Adrenal gland (tissue), 12 donors: ENCODE data around the gene FGF22. TPM values are rescaled to one million over a fixed set of nuclear protein-coding genes. Genes with fewer than 3 reads are reported as not detected.
"Not testable (repeated sequence)": the region's sequence is repeated elsewhere in the genome, so short reads cannot be mapped to it uniquely, and the experiment has no call there.

ENCODE experiments used
- DNase-seq, 7 donors: peaks; one replicate each; pipeline ENCODE4 v3.0.0-alpha.2; 2019 to 2020
- H3K27ac ChIP-seq, 5 donors: fragments of 200-600 bp; sonication (generic) in 4 of 5; 1 replicate in 3 of 5; 2 replicates in 2 of 5; pipeline versions ENCODE4 v1.5.1 to v1.8.0; 2016 to 2020; ENCODE audit warnings: mild to moderate bottlenecking in 1 of 5
- H3K27me3 ChIP-seq: fragments of 200-600 bp; 2 replicates; pipeline ENCODE4 v1.8.0; 2021
- H3K36me3 ChIP-seq, 2 donors: fragments of 200-600 bp; replicated peaks in 1 of 2; 1 replicate in 1 of 2; 2 replicates in 1 of 2; pipeline versions ENCODE4 v1.5.1 to v1.8.0; 2018 to 2022
- H3K4me1 ChIP-seq, 2 donors: fragments of 200-600 bp; replicated peaks in 1 of 2; 1 replicate in 1 of 2; 2 replicates in 1 of 2; pipeline versions ENCODE4 v1.5.1 to v1.8.0; 2018 to 2021
- H3K4me3 ChIP-seq, 4 donors: fragments of 200-600 bp; sonication (generic) in 3 of 4; one replicate each; pipeline ENCODE4 v1.5.1; 2016 to 2018
- H3K9me3 ChIP-seq, 3 donors: fragments of 200-600 bp; sonication (generic) in 1 of 3; replicated peaks in 1 of 3; 1 replicate in 2 of 3; 2 replicates in 1 of 3; pipeline versions ENCODE4 v1.5.1 to v1.8.0; 2016 to 2021
- POLR2A ChIP-seq, 2 donors: fragments of 450-650 bp; IDR thresholded peaks; one replicate each; pipeline ENCODE4 v1.6.1; 2017; ENCODE audit warnings: antibody characterized with exemption in 2 of 2, mild to moderate bottlenecking in 2 of 2, moderate library complexity in 1 of 2
- WGBS, 4 donors: extraction: QIAGEN DNeasy Blood & Tissue Kit in 2 of 4; methylation state at CpG; one replicate each; pipeline versions ENCODE4 v1.1.5 to v1.1.7; 2013 to 2017; 5-methylcytosine and 5-hydroxymethylcytosine counted together
- intact Hi-C, 2 donors: fragments of 100-400 bp; cut with DNase I; formaldehyde crosslinking; loops; one replicate each; pipeline versions ENCODE4 v1.14.1 to v1.15.0; 2022 to 2023
- polyA plus RNA-seq, 3 donors: library from polyadenylated mRNA; stranded (reverse); fragments of 200-250 nt in 2 of 3; fragments of 350-450 nt in 1 of 3; fragmentation: Illumina TruSeq in 1 of 3; extraction: RNeasy Lipid Tissue Mini Kit (QIAGEN cat#74804) in 1 of 3; gene quantifications; one replicate each; pipeline ENCODE4 v1.2.3, GENCODE V29; 2013 to 2014
- total RNA-seq, 9 donors: library from RNA; depleted of rRNA in 4 of 9; stranded (reverse); fragments of >200 nt in 4 of 9; fragments of 120-200 nt in 1 of 9; fragmentation: NEBNext Ultra II Directional in 1 of 9; extraction: Animal tissue kit (Norgen Biotek cat#: 25700) in 1 of 9; gene quantifications; one replicate each; pipeline versions ENCODE4 v1.1.0 to v1.2.4, GENCODE V29; 2013 to 2023
- TF ChIP-seq, protein P1 (sequence below), 6 experiments: fragments of 450-650 bp in 4 of 6; fragments of 200-600 bp in 2 of 6; sonication (generic) in 1 of 6; IDR thresholded peaks; 1 replicate in 5 of 6; 2 replicates in 1 of 6; pipeline versions ENCODE4 v1.5.1 to v1.8.0; 2016 to 2021; ENCODE audit warnings: antibody characterized with exemption in 6 of 6, mild to moderate bottlenecking in 2 of 6, moderate library complexity in 1 of 6
- donor health status: healthy with polysubstance abuse.
- donor health status: Bipolar disorder and iron deficiency.
- donor health status: DM: yes; HTN: yes; CAD: no.
- donor health status: DM: no; HTN: no; CAD: no.
- donor health status: DM: no; HTN: no; CAD: no.
- donor health status: DM: yes; HTN: yes; CAD: no.

Gene FGF22
- total and polyA plus RNA-seq, 12 donors = 0.14 to 1.2 (median 0.31) TPM; not detected in 6

DNA sequence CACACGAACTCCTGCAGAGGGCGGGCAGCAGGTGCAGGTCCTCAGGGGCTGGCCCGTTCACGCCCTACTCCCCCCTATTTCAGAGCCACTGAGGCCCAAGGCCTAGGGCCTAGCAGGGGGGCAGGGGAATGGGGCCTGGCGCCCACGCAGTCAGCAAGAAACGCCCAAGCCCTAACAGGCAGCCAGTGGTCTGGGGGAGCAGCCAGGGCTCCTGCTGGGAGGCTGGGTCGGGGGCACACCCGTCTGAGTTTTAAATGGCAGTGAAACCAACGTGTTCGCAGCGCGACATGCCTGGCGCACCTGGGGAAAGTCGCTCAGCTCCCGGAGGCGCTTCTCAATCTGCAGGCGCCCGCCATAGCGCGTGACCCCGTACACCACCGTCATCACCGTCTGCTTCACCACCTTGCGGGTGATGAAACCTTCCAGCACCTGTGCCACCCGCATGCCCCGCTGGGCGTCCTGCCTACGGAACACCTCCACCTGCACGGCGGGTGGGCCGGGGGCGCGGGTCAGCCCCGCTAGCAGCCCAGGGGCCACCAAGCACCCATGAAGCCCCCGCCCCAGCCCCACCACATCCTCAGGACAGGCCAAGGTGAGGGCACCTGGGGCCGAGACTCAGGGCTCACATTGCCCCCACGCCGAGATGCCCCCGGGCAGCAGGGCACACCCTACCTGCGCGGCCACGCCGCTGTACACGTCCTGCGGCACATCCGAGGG lies 20.2 kb upstream of the FGF22 start:
- peaks cover 0 to 62% of the 10 kb centered on the region in 2 donors for H3K36me3 ChIP-seq
- 87 to 94% (median 93%) methylated on average over 26 to 47 of the region's 47 CpGs for WGBS, 4 donors
- intact Hi-C loops = no loop called here
- no peaks in the 10 kb centered on the region for H3K4me1 ChIP-seq
- TF ChIP-seq POLR2A (IDR thresholded peaks at IDR 0.05) = no peak
- TF ChIP-seq, protein P1, sequence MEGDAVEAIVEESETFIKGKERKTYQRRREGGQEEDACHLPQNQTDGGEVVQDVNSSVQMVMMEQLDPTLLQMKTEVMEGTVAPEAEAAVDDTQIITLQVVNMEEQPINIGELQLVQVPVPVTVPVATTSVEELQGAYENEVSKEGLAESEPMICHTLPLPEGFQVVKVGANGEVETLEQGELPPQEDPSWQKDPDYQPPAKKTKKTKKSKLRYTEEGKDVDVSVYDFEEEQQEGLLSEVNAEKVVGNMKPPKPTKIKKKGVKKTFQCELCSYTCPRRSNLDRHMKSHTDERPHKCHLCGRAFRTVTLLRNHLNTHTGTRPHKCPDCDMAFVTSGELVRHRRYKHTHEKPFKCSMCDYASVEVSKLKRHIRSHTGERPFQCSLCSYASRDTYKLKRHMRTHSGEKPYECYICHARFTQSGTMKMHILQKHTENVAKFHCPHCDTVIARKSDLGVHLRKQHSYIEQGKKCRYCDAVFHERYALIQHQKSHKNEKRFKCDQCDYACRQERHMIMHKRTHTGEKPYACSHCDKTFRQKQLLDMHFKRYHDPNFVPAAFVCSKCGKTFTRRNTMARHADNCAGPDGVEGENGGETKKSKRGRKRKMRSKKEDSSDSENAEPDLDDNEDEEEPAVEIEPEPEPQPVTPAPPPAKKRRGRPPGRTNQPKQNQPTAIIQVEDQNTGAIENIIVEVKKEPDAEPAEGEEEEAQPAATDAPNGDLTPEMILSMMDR (IDR thresholded peaks at IDR 0.05) = no peak
- no peak overlapping the region for H3K27ac ChIP-seq
- H3K4me3 ChIP-seq = no peak overlapping the region
- H3K27me3 ChIP-seq = no peaks in the 10 kb centered on the region
- no peak for DNase-seq
- no peaks in the 10 kb centered on the region for H3K9me3 ChIP-seq

DNA sequence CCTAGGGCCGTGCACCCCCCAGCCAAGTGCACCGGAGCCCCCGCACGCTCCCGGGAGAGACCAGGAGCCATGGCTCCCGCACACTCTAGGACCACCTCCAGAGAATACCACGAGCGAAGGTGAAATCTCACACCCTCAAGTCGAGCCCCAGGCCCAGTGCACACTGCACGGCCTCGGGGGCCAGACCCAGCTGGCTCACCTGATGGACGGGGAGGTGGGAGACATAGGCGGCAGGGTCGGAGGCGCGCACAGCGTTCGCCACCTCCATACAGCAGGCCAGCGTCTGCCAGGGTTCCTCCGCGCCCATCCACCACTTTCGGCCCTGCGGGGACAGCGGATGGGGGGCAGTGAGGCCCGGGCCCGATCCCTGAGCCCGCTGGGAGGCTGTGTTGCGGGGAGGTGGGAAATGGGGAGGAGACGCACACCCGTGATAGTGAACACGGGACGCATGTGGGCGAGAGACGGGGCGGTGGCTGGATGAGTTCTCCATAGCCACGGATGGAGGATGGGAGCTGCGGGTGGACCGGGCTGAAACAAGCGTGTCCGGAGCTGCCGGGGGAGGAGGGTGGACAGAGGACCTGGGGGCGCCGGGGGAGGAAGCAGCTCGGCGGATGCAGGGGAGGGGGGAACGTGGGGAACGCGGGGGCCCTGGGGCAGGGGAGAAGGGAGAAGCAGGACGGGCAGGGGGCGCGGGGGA lies 19.4 kb upstream of the FGF22 start:
- TF ChIP-seq POLR2A (IDR thresholded peaks at IDR 0.05) = no peak
- TF ChIP-seq, protein P1 (IDR thresholded peaks at IDR 0.05) = no peak
- no peak for DNase-seq
- intact Hi-C loops = no loop called here
- H3K4me3 ChIP-seq = no peak overlapping the region
- no peaks in the 10 kb centered on the region for H3K27me3 ChIP-seq
- H3K9me3 ChIP-seq = no peaks in the 10 kb centered on the region
- 90 to 93% (median 93%) methylated on average over 31 to 51 of the region's 51 CpGs for WGBS, 4 donors
- no peak overlapping the region for H3K27ac ChIP-seq
- H3K4me1 ChIP-seq = no peaks in the 10 kb centered on the region
- H3K36me3 ChIP-seq = peaks cover 0 to 68% of the 10 kb centered on the region in 2 donors

DNA sequence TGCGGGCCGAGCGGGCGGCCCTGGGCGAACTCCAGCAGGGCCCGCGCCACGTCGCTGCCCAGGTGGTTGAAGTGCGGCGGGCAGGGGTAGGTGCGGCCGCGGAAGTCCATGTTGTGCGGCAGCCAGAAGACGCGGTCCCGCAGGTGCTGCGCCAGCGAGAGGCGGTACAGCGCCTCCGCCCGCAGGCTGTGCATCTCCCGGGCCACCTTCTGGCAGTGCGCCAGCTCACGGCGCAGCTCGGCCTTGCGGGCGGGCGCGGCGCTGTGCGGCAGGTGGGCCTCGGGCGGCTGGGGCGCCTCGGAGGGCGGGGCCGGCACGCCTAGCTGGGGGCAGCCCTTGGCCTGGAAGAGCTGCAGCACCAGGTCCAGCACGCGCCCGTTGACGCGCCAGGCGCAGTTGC lies 18.5 kb upstream of the FGF22 start:
- H3K9me3 ChIP-seq, DNase-seq, H3K4me3 ChIP-seq, H3K27me3 ChIP-seq, H3K27ac ChIP-seq, H3K4me1 ChIP-seq, intact Hi-C loops: not testable (repeated sequence)
- peaks cover 0 to 68% of the 10 kb centered on the region in 2 donors for H3K36me3 ChIP-seq
- WGBS, 4 donors = 84 to 97% (median 95%) methylated on average over 5 to 48 of the region's 48 CpGs

DNA sequence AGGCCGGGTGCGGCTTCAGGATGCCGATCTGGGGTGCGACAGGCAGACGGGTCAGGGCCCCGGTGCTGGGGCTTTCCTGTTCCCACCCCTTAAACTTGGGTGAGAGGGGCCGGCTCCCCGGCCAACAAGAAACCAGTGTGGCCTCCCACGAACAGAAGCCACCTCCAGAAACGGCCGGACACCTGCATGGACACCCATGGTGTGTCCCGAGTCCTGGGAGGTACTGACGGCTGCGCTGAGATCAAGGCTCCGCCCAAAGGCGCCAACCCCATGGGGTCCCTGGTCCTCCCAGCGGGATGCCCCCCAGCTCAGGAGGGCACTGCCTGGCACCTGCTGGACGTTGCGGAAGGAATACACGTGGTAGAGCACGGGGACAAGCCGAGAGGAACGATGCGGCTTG lies 17.9 kb upstream of the FGF22 start:
- Histone ChIP-seq H3K27ac (no peak overlapping the region), H3K27me3 (no peaks in the 10 kb centered on the region), H3K9me3 (no peaks in the 10 kb centered on the region), H3K4me3 (no peak overlapping the region), H3K4me1 (no peaks in the 10 kb centered on the region), H3K36me3 (peaks cover 0 to 68% of the 10 kb centered on the region in 2 donors)
- TF ChIP-seq, protein P1 (IDR thresholded peaks at IDR 0.05) = no peak
- no peak for TF ChIP-seq POLR2A (IDR thresholded peaks at IDR 0.05)
- DNase-seq = no peak
- WGBS, 4 donors = 87 to 98% (median 92%) methylated on average over 8 to 24 of the region's 24 CpGs
- intact Hi-C loops = no loop called here
